ENCODE results near the gene TMPRSS6.
A peak's percentile ranks its signal among the peaks of the same experiment; 100 is the strongest.

TMPRSS6 gene

DNA sequence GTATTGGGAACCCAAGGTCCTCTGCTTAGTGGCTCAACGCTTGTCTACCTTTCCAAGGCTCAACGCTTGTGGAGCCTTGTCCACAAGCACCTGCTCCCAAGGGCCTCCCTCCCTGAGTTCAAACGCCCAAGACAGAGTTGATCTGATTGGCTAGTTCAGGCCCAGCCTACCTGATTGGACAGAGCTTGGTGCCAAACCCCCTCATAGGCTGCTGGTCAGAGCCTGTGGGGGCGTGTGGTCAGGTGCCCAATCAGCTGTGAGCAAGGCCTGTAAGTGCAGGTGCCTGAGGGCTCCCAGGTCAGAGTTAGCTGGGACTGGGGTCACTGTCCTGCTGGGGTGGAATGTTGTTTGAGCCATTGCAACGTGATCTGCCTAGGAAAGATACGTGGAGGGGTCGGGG lies 16.9 kb upstream of the TMPRSS6 start:
- H3K4me3 ChIP-seq (ENCODE audit: low read depth, low read length): no peak overlapping the region
- no peak overlapping the region for H3K27ac ChIP-seq
- no peaks in the 10 kb centered on the region for H3K36me3 ChIP-seq
- peak; percentile 22 for DNase-seq
- TF ChIP-seq, protein P1, sequence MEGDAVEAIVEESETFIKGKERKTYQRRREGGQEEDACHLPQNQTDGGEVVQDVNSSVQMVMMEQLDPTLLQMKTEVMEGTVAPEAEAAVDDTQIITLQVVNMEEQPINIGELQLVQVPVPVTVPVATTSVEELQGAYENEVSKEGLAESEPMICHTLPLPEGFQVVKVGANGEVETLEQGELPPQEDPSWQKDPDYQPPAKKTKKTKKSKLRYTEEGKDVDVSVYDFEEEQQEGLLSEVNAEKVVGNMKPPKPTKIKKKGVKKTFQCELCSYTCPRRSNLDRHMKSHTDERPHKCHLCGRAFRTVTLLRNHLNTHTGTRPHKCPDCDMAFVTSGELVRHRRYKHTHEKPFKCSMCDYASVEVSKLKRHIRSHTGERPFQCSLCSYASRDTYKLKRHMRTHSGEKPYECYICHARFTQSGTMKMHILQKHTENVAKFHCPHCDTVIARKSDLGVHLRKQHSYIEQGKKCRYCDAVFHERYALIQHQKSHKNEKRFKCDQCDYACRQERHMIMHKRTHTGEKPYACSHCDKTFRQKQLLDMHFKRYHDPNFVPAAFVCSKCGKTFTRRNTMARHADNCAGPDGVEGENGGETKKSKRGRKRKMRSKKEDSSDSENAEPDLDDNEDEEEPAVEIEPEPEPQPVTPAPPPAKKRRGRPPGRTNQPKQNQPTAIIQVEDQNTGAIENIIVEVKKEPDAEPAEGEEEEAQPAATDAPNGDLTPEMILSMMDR (IDR thresholded peaks at IDR 0.05; ENCODE audit: low read depth, low read length): no peak
- H3K9me3 ChIP-seq (ENCODE audit: severe bottlenecking): no peaks in the 10 kb centered on the region
- no peaks in the 10 kb centered on the region for H3K27me3 ChIP-seq (ENCODE audit: insufficient read depth, low read depth, severe bottlenecking)

GRCh38 chr22:37123649-37124048 lies 14.1 kb upstream of the TMPRSS6 start:
- TF ChIP-seq, protein P1 (IDR thresholded peaks at IDR 0.05; ENCODE audit: low read depth, low read length): no peak
- Histone ChIP-seq H3K4me3 (ENCODE audit: low read depth, low read length) (no peak overlapping the region), H3K9me3 (ENCODE audit: severe bottlenecking) (no peaks in the 10 kb centered on the region)

GRCh38 chr22:37122598-37123180 lies 13.2 kb upstream of the TMPRSS6 start:
- no peaks in the 10 kb centered on the region for H3K9me3 ChIP-seq (ENCODE audit: severe bottlenecking)
- TF ChIP-seq, protein P1 (IDR thresholded peaks at IDR 0.05; ENCODE audit: low read depth, low read length): no peak
- no peaks in the 10 kb centered on the region for H3K36me3 ChIP-seq
- H3K4me3 ChIP-seq (ENCODE audit: low read depth, low read length): no peak overlapping the region
- no peaks in the 10 kb centered on the region for H3K27me3 ChIP-seq (ENCODE audit: insufficient read depth, low read depth, severe bottlenecking)
- H3K27ac ChIP-seq: no peak overlapping the region
- DNase-seq: no peak

More at GRCh38 chr22:37123649-37124048, 14.1 kb upstream of the TMPRSS6 start:
- H3K27ac ChIP-seq: no peak overlapping the region
- H3K27me3 ChIP-seq (ENCODE audit: insufficient read depth, low read depth, severe bottlenecking): no peaks in the 10 kb centered on the region
- DNase-seq: no peak
- no peaks in the 10 kb centered on the region for H3K36me3 ChIP-seq

DNA sequence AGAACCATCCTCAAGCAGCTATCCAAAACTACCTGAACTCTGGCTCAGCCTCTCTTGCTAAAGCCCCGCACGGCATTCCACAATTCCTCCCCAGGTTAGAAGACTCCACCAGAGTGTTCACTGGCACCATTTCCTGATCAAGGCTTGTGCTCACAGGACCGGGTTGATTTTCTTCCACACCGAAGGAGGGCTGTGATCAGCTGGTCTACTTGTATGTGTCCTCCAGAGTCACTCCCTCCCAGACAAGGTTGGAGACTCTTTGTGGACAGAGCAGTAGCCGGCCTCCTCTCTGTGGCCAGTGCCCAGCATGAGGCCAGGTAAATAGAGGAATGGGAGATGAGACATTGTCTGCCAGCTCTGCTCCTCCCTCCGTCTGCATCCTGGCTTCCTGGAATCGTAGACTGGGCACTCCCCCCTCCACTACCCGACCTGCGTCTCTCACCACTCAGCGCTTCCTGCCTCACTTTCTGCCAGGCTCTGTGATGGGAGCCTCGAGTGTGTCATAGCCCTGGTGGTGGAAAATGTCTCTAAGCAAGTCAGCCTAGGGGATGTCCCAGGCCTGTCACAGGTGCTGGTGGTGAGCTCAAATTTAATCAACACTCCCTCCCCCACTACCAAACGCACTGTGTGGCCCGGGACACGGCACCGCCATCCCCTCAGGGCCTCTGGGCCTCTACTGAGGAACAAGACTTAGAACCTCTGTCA lies 12.5 kb upstream of the TMPRSS6 start:
- no peak overlapping the region for H3K4me3 ChIP-seq (ENCODE audit: low read depth, low read length)
- no peaks in the 10 kb centered on the region for H3K36me3 ChIP-seq
- TF ChIP-seq, protein P1 (IDR thresholded peaks at IDR 0.05; ENCODE audit: low read depth, low read length): no peak
- H3K27ac ChIP-seq: no peak overlapping the region
- no peaks in the 10 kb centered on the region for H3K9me3 ChIP-seq (ENCODE audit: severe bottlenecking)
- no peak for DNase-seq
- no peaks in the 10 kb centered on the region for H3K27me3 ChIP-seq (ENCODE audit: insufficient read depth, low read depth, severe bottlenecking)

GRCh38 chr22:37120569-37121340 lies 11.2 kb upstream of the TMPRSS6 start:
- DNase-seq: no peak
- Histone ChIP-seq H3K4me3 (ENCODE audit: low read depth, low read length) (no peak overlapping the region), H3K27ac (no peak overlapping the region), H3K9me3 (ENCODE audit: severe bottlenecking) (no peaks in the 10 kb centered on the region), H3K36me3 (no peaks in the 10 kb centered on the region), H3K27me3 (ENCODE audit: insufficient read depth, low read depth, severe bottlenecking) (no peaks in the 10 kb centered on the region)
- TF ChIP-seq, protein P1 (IDR thresholded peaks at IDR 0.05; ENCODE audit: low read depth, low read length): no peak

Data from WERI-Rb-1 (cell line).